ENCODE measurements around the gene TSPAN5.
"Not testable (repeated sequence)": the region's sequence is repeated elsewhere in the genome, so short reads cannot be mapped to it uniquely, and the experiment has no call there.

The TSPAN5 gene

DNA sequence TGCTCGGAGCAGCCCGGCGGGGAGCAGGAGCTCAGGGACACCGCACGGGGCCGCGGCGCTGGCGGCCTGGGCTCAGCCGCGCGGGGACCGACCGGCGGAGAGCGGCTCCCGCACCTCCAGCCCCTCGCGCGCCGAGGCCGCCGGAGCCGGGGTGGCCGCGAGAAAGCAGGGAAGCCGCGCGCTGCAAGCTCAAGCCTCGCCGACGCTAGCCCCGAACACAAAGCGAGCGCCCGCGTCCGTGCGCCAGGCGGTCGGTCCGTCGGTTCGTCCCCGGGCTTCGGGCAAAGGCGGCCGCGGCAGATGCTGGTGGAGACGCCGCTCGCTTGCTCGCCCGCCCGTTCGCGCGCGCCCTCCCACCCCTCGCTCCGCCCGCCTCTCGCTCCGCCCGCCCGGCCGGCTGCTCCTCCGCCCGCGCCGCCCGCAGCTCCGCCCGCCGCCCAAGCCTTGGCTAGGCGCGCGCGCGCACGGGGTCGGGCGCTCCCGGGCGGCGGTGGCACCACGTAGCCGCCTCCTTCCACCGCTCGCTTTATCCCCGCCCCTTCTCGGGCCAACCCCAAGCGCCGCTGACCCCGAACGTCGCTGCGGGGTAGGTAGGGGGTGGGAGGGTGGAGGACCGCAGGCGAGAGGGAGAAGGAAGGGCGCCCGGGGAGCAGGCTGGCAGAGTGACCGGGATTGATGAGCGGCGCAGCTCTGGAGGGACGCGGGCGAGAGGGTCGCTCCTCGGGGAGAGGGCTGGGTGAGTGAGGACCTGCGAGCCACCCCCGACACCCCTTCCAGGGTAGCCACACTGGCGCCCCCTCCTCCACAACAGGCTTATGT, at the start of gene TSPAN5:
Gene TSPAN5 (minus strand): TSS at position 325 of the 819 bp plus-strand sequence.
- no peak for DNase-seq (ENCODE audit: low read depth)

DNA sequence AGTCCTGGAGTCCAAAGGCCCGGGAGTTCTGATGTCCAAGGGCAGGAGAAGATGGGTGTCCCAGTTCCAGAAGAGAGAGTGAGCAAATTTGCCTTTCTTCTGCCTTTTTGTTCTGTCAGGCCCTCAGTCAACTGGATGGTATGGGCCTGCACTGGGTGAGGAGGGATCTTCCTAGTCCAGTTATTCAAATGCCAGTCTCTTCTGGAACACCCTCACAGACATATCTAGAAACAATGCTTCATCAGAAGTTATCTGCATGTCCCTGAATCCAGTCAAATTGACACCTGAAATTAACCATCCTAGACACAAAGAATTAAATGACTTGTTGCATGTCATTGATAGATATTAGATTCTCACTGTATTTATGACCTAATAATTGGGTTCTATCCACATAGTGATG, 48.5 kb upstream of the TSPAN5 start:
- DNase-seq (ENCODE audit: low read depth): no peak

DNA sequence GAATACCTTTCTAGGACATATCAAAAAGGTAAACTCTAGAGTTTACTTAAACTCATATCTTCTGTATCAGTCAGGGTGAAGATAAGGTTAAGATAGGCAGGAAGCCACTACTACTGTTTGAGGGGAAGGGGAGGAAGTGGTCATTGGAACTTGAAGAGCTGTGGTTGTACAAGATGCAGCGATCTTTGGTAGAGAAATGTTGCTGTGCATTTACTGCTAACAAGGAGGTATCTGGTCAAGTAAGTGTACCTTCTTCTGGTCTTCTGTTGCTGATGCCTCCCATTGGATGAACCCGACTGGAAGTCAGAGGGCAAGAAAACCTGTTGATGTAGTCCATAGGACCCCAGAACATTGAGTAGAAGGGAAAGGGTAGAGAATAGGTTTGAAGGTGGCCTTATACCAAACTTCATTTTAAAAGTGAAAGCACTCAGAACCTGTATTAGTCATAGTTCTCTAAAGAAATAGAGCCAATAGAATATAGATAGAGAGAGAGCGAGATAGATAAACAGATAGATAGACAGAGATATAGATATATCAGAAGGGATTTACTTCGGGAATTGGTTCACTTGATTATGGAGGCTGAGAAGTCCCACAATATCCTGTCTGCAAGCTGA, 47.9 kb upstream of the TSPAN5 start:
- no peak for DNase-seq (ENCODE audit: low read depth)

DNA sequence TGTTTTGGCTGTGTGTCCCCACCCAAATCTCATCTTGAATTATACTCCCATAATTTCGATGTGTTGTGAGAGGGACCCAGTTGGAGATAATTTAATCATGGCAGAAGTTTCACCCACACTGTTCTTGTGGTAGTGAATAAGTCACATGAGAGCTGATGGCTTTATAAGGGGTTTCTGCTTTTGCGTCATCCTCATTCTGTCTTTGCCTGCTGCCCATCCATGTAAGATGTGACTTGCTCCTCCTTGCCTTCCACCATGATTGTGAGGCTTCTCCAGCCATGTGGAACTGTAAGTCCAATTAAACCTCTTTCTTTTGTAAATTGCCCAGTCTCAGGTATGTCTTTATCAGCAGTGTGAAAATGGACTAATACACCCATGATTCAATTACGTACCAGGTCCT, 47.2 kb upstream of the TSPAN5 start:
- DNase-seq (ENCODE audit: low read depth): not testable (repeated sequence)

DNA sequence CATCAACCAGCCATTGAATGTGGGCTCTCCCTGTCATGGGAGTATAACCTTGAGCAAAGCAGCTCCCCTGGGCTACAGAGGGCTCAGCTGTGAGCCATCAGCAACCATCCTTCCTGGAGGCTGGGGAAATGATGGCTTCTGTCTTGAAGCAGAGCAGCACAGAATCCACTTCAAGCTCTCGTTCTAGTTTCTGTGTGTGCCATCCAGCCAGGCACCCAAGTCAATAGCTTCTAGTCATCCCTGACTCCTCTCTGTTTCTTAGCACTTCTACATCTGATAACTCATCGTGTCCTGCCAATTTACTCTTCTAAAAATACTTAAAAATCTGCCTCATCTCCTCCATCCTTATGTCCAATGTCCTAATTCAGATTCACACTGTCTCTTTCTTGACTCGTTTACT, 42.2 kb upstream of the TSPAN5 start:
- DNase-seq (ENCODE audit: low read depth): no peak

DNA sequence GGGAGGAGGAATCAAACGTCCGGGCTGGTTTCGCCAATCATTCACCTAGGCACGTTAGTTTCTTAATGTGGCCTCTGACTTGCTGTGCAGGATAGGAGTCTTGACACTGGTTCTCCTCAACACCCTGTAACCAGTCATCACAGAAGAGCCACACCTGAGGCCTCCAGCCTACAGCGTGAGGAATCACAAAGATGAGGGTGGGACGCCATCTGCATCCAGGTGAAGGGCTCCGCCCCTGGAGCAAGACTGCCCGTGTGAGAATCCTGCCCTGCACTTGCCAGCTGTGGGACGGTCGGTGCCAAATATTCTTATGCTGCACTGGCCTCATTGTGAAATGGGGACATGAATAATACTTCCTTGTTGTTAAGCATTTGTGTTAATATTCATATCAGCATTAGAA, 35.7 kb upstream of the TSPAN5 start:
- no peak for DNase-seq (ENCODE audit: low read depth)

DNA sequence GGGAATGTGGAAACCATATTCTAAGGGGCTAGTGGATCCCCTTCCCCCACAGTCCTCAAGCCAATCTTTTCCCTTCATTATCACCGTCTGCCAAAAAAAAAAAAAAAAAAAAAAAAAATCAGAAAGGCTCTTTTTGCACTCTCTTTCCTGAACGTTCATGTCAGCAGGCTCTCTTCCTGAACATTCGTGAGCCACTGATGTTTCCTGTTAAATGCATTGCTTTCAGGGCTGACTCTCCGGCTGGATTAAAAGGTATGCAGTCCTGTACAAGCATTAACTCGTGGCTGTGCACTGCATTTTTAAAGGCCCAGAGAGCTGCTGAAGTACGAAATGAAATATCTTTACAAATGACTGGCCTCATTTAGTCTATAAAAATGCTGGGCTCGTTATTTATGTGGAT, 34.0 kb upstream of the TSPAN5 start:
- DNase-seq (ENCODE audit: low read depth): no peak

DNA sequence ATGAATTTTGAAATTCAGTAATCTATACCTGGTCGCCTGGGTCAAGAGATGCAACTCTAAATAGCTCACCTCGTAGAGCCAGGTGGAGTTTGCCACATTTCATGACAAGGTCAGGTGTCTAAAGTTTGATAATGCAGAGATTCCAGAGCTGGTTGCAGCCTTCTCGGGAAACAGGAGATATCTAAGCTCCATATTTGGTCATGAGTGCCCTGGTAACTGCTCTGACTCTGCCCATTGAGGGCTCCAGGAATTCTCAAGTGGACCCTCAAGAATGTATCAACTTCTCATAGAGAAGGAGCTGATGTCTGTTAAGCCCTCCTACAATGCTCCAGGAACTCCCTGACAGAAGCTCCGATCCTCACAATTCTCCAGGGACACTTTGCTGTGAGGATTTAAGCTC, 33.2 kb upstream of the TSPAN5 start:
- DNase-seq (ENCODE audit: low read depth): no peak

DNA sequence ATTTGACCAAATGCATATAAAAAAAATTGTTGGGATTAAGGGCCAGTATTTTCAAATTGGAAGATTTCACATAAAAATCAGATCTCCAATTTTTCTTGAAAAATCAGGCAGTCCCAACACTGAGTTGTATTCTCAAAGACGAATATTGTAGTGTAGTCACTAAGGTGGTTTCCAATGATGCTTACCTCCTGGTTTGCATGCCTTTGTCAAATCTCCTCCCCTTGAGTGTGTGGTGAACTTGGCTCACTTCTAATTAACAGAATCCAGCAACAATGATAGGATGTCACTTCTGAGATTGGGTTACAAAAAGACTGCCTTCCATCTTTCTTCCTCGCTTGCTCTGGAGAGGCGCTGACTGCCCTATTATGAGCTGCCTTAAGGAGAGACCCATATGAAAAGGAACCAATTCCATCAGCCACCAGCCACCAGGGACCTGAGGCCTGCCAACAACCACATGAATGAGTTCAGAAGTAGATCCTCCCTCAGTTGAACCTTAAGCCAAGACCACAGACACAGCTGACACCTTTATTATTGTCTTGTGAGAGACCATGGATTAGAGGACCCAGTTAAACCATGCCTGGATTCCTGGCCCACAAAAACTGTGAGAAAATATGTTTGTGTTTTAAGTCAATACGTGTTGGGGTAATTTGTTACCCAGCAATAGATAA, 31.2 kb upstream of the TSPAN5 start:
- no peak for DNase-seq (ENCODE audit: low read depth)

DNA sequence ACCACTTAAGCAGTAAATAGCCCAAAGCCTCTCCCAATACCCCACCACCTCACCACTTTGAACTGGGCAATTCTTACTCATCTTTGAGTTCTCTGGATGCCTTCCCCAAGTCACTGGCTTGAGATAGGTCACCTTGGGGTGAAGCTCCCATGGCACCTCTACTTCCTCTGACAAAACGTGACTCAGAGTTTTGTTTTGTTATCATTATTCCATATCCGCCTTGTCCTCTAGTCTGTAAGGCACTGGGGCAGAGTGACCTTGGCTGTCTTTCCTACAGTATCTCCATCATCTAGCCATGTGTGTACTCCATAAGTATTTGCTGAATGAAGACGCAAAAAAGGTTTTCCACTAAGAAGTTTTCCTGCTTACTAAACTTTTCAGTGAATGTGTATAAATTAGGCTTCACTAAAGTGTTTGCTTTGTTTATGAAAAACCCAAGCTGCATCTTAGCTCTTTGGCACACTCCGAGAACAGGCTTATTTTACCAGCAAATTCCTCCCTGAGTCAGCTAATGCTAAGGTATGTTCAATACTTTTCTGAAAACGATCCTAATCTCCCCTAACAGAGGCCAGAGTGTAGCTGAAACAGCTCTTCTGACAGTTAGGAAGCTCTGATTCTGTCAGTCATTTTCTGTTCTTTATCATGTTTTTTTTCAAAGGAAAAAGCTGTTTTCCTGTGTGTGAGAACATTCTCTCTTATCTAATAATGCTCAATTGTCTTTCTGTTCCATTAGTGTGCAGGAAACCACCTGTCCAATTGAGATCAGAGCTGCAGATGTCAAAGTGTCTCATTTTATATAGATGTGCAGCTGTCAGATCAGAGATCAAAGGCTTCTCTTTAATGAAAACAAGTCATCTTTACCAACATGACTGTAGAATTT, 30.2 kb upstream of the TSPAN5 start:
- DNase-seq (ENCODE audit: low read depth): peak; percentile 23

DNA sequence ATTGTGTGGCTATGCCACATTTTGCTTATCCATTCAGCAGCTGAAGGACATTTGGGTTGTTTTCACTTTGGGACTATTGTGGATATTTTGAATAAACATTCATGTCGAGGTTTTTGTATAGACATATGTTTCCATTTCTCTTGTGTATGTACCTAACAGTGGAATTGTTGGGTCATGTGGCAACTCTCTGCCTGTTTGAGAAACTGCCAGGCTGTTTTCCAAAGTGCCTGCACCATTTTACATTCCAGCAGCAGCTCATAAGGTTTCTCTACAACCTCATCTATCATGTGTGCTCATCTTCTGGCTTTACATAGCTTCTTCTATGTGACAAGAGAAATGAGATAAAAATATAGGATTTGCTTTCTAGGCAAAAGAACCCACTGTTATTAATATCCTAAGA, 29.5 kb upstream of the TSPAN5 start:
- DNase-seq (ENCODE audit: low read depth): no peak

DNA sequence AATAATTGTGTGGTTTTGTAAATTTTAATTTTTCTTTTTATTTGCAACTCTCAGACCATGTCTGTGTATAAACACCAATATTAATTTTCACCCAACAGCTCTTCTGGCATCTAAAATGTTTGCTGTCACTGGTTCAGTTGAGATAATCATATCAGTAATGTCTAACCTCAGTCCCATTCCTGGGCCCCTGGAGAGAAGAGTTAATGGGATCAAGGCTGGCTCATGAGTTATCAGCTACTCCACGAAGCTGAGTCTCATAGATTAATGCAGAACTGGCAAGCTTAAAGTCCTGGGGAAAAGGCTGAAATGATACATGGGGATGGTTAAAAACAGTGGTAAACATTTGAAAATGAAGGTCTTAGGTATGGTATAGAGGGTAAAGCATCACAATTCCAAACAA, 28.4 kb upstream of the TSPAN5 start:
- DNase-seq (ENCODE audit: low read depth): no peak

DNA sequence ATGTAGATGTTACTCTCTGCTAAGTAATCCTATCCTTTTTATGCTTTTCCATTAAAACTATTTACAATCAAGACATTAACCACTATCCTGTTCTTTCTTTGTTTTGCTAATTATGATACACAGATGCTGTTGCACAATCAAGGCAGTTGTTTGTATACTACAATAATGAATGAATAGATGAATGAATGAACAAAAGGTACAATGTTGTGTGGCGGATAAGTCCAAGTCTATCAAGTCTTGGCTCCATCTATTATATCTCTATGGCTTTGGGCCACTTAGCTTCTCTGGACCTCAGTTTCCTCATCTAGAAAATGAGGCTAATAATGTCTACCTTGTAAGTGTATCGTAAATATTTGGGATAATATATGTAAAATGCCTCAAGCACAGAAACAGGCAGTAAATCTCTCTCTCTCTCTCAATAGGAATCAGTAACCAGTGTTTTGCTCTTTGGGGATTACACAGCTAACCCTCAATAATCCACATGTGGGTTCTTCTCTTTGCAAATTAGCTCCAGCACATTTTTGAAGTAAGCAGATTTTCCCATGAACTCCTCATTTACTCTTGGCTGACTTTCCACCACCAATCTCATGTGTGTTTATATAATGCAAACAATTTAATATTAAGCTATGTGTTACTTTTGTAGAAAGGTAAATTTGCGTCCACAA, 27.8 kb upstream of the TSPAN5 start:
- no peak for DNase-seq (ENCODE audit: low read depth)

DNA sequence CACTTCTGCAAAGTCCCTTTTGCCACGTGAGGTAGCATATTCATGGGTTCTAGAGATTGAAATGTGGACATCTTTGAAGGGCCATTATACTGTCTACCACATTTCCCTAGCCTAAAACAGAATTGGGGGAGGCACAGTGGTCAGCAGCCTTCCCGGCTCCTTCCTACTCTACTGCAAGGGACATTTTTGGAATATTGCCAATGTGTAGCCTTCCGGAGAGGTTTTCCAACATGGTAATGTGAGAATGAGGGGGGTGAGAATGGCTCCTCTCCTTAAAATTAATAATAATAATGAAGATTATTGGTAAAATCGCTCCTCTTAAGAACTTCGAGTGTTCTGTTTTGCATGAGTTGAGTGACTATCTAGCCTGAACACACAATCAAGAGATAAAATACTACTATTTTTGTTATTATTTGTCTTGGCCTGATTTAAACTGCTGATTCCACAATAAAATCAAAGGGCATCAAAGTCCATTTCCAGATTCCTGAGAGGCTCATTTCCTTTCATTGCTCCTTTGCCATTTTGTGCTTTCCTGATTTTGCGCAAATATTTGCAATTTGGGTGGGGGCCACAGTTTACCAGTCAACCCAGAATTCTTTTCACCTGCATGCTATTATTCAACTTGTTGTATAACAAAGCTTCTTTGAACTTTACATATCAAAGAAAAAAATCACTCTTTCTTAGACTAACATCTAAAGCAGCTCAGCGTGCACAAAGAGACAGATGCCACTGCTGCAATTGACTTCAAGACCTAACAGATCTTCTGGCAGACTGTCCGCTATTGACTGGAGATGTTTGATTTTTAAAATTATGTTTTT, 27.0 kb upstream of the TSPAN5 start:
- no peak for DNase-seq (ENCODE audit: low read depth)

DNA sequence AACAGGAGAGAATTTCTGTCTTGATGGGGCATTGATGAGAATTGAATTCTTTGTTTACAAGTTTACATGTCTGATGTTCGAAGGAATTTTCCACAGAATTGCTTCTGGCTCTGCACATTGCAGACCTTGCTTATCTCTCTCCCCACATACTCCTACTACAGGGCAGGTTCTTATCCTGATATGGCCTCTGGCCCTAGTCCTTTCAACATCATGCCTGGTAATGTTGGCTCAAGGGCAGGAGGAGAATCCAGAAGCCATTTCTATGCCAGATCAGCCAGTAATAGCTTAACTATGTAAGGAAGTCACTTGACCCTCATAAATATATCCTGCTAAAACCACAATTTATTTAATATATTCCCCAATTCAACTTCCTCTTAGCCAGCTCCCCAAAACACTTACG, 24.3 kb upstream of the TSPAN5 start:
- DNase-seq (ENCODE audit: low read depth): no peak

DNA sequence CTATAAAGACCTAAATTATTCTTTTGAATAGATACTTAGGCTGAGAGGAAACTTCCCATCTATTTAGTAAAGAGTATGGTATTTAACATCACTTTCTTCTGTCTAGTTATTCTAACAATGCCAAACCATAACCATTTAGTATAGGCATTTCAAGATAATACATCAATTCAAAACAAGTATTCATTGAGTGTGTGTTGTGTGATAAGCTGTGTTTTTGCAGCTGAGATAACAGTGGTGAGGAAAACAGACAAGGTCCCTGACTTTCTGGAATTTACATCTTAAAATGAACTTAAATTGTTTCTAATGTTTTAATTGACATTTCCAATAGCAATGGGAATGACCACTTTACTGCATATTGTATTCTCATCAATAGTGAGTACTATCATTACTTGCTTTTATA, 22.4 kb upstream of the TSPAN5 start:
- no peak for DNase-seq (ENCODE audit: low read depth)

DNA sequence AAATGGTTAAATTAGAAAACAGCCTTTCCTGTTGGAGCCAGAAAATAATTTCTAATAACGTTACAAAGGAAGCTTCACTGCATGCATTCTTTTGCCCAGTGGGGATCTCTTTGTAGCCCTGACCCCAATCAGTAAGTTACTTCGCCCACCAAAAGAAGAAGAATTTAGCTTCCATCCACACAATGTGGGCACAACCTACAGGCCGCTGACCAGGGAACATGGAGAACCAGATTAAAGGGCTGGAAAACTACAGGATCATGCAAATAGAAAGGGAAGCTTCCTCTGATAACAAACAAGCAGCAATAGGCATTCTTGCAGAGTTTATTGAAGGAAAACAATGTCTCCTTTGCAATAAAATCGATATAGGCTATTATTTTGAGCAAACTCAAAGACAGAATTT, 21.3 kb upstream of the TSPAN5 start:
- DNase-seq (ENCODE audit: low read depth): no peak

DNA sequence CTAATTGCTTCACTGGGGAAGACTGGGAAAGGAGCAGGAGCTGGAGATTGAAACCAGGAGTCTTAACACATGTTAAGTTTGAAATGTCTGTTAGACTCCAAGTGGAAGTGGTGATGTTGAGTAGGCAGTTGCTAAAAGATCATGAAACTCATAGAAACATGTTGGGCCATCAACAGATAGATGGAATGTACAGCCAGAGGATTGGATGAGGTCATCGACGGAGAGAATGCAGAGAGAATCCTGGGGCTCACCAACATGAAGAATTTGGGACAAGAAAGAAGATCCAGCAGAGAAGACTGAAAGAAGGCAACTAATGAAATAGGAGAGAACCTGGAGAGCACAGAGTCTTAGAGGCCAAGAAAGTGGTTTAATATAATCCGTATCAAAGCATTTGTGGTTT, 19.4 kb upstream of the TSPAN5 start:
- no peak for DNase-seq (ENCODE audit: low read depth)

DNA sequence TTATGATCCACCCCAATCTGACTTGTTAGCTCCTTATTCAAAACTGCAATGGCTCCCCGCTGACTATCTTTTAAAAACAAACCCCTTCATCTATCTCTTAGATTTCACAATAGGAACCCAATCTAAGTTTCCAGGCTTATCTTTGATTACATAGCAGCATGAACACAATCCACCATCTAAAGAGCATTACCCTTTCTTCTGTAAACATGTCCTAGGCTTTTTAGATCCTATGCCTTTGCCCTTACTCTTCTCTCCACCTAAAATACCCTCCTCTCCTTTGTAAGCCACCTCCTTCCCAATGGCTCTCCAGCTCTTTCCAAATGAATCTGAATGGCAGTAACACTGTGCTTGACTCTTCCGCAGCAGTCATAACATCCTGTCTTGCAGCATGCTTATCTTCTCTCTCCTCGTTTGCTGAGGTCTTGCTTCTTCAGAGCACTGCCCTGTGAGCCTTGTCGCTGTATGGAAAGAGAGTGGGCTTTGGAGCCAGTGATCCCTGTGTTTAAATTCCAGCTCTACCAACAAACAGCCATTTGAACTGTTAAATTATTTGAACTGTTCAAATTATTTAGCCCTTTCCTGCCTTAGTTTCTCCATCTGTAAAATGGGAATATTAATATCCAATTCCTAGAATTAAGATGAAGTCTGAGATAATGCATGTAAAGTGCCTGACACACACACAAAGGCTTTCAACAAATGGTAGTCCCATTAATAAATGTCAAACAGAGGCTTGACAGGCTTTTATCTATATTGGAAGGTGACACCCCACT, 16.2 kb upstream of the TSPAN5 start:
- no peak for DNase-seq (ENCODE audit: low read depth)

DNA sequence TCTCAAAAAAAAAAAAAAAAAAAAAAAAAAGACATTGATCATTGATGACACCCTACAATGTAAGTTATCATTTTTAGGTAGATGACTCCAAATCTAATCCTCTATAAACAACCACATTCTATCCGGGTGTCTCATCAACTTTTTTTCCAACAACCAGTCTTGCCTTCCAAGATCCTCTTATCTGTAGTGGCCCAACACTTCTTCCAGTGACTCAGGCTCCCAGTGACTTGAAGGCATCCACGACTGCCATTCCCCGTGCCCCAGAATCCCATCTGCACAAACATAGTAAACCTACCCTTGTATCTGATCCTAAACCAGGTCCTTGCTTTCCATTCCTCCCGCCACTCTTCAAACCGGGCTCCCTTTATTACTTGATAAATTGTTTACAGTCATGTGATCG, 15.6 kb upstream of the TSPAN5 start:
- no peak for DNase-seq (ENCODE audit: low read depth)
